Measurements from ENCODE around the gene PLAU.
A peak's percentile ranks its signal among the peaks of the same experiment; 100 is the strongest.
"Not testable (repeated sequence)": the region's sequence is repeated elsewhere in the genome, so short reads cannot be mapped to it uniquely, and the experiment has no call there.

The PLAU gene

GRCh38 chr10:73877533-73878160, 33.3 kb upstream of the PLAU start:
- DNase-seq: no peak

- DNase-seq: no peak
These were observed 32.6 kb upstream of the PLAU start for GRCh38 chr10:73878365-73878764.

DNA sequence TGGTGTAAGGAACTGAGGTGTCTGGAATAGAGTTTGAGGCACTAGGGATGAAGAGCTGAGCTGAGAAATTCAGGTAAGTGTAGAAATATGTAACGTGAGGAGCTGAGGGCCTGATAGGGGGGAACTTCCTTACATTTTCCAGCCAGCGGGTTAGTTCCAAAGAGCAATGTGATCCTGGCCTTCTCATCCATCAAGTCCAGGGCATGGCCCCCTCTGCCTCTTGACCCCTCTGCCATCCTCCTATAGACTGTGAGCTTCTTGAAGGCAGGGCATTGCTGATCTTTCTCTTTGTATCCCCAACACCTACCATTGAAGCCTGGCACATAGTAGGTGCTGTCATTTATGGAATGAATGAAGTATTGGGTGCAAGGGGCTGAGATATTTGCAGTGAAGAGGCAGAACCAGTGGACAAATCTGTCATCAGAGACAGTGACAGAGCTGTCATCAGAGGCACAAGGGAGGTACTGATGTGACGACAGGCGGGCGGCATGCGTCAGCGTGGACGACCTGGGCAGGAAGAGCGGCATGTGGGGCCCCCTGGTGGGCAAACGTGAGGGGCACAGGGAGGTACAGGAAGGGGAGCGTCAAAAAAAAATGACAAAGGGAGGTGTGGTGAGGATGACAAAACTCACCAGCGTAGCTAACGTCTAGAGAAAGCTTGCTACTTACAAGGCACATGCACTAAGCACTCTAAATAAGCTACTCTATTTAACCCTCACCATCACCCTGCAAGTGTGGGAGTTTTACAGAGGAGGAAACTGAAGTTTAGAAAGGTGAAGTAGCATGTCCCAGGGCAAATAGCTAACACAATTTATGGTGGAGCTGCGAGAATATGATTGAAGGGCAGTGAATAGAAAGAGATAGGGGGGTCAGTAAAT, 31.4 kb upstream of the PLAU start:
- DNase-seq: peak; percentile 93

DNA sequence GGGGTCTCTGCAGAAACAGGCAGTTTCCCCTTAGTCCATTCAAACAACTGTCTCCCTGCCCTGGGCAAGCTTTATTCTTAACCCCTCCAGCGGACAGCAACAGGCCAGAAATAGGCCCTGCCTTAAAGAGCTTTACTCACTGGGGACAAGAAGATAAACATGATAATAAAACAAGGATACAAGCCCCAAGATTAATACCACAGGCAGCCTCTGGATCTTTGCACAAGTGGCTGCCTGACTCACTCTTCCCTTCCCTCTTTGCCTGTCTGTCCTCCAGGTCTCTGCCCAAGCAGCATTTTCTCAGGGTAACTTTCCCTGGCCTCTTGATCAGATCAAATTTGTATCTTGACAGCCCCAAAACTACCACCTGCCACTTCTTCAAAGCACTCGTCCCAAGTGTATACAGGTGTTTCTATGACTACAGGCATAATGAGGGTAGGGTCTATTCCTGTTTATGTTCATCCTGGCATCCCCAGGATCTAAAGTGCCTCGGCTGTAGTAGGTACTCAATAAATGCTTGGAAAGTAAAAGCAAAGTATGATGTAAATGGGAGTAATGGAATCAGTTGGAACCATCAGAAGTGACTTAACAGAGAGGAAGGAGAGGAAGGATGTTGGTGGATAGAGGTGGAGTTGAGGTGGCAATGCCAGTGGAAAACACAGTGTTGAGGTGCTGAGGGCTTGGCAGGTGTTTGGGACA, 29.6 kb upstream of the PLAU start:
- no peak for DNase-seq

- no peak for DNase-seq
These were observed 26.9 kb upstream of the PLAU start for GRCh38 chr10:73884017-73884416.

GRCh38 chr10:73886085-73886529, 24.8 kb upstream of the PLAU start:
- DNase-seq: peak; percentile 71

- DNase-seq: no peak
These were observed 24.2 kb upstream of the PLAU start for GRCh38 chr10:73886661-73887293.

- no peak for DNase-seq
These were observed 23.5 kb upstream of the PLAU start for GRCh38 chr10:73887294-73888039.

DNA sequence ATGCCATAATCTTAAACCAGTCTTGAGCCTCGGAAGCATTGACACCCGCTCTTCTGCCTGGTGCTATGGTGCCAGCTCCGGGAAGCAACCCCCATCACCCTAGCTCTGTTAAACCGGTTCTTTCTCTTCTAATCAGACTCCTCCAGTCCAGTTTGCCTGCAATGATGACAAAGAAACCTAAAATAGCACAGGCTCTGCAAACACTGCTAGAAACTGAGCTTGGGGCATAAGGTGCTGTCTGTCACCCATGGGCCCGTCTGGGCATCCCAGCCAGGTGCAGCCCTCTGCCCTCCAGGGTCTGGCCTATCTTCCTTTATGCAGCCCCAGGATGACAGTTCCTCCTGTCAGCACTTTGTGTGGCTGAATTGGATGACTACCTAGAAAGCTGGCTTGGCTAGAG, 22.4 kb upstream of the PLAU start:
- no peak for DNase-seq

GRCh38 chr10:73889014-73889413, 21.9 kb upstream of the PLAU start:
- DNase-seq: no peak

DNA sequence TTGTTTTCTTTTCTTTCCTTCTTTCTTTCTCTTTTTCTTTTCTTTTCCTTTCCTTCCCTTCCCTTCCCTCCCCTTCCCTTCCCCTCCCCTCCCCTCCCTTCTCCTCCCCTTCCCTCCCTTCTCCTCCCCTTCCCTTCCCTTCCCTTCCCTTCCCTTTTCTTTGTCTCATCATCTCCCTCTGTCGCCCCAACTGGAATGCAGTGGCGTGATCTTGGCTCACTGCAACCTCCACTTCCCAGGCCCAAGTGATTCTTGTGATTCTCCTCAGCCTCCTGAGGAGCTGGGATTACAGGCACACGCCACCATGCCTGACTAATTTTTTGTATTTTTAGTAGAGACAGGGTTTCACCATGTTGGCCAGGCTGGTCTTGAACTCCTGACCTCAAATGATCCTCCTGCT, 21.5 kb upstream of the PLAU start:
- DNase-seq: not testable (repeated sequence)

DNA sequence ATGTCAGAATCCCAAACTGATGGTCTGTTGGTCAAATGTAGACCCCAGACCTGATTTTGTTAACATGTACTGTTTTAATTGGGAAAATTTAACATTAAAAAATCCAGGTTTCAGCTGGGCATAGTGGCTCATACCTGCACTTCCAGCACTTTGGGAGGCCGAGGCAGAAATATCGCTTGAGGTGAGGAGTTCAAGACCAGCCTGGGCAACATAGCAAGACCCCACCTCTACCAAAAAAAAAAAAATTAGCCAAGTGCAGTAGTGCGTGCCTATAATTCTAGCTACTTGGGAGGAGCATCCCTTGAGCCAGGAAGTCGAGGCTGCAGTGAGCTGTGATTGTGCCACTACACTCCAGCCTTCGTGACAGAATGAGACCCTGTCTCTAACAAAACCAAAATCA, 20.7 kb upstream of the PLAU start:
- no peak for DNase-seq

DNA sequence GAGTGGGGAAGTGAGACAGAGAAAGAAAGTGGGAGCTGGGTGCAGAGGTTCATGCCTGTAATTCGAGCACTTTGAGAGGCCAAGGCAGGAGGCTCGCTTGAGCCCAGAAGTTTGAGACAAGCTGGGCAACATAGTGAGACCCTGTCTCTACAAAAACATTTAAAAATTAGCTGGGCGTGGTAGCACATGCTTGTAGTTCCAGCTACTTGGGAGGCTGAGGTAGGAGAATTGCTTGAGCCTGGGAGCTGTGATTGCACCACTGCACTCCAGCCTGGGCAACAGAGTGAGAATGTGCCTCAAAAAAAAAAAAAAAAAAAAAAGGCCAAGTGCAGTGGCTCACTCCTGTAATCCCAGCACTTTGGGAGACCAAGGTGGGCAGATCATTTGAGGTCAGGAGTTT, 20.1 kb upstream of the PLAU start:
- DNase-seq: not testable (repeated sequence)

DNA sequence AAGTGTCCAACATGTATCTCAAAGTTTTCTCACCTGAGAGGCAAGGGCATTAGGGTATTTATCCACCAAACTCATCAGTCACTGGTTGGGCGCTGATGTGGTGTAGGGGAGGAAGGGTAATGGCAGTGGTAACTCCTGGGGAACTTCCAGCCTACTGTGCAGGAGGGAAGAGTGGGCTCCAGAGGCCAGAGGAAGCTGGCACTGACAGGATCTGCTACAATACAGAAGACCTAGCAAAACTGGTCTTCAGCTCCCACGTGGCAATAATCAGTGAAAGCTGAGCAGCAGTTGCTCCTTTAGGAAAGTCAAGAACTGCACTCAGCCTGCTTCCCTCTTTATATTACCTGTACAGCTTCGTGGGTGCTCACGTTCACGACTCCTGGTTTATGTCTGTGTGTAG, 19.4 kb upstream of the PLAU start:
- no peak for DNase-seq

DNA sequence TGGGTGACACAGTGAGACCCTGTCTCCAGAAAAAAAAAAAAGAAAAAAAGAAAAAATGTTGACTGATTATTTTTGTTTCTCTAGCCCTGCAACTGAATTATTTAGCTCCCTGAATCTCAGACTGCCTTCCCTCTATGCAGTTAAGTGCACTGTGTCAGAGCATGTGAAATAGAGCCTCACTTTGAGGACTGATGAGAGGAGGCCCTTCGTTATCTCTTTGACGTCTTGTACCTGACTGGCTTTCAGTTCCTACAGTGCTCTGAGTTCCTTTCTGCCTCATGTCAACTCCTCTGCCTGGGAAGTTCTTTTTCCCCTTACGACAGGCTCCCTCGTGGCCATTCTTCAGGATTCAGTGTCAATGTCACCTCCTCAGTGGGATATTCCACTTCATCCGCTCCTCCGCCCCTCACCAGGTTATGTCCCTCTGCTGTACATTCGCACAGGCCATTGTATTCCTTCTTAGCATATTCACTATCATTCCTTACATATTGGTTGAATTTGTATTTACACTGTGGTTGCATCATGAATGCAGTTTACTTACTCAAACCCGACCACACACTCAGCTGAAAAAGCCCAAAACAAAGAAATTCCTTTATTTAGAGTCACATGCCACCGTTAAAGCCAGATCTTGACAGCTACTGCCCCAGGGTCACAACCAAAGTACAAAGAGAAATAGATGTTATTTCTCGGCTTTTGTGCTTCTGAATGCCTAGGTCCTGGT, 18.5 kb upstream of the PLAU start:
- DNase-seq: no peak

DNA sequence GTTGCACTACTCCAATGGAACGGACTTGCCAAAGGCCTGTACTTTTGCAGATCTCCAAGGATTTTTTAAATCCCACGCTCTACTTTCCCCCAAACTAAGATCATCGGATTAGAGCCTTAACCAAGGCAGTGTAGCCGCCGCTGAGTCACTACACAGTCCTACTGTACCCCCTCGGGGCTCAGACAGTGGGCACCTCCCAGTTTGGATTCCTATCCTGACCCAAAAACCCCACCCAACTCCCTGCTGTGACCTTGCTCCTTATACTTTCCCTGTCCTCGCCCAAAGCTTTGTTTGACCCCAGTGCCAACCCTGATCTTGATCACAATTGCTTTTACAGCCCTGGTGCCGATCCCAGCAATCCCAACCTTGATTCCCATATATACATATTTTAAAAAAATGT, 17.5 kb upstream of the PLAU start:
- no peak for DNase-seq

DNA sequence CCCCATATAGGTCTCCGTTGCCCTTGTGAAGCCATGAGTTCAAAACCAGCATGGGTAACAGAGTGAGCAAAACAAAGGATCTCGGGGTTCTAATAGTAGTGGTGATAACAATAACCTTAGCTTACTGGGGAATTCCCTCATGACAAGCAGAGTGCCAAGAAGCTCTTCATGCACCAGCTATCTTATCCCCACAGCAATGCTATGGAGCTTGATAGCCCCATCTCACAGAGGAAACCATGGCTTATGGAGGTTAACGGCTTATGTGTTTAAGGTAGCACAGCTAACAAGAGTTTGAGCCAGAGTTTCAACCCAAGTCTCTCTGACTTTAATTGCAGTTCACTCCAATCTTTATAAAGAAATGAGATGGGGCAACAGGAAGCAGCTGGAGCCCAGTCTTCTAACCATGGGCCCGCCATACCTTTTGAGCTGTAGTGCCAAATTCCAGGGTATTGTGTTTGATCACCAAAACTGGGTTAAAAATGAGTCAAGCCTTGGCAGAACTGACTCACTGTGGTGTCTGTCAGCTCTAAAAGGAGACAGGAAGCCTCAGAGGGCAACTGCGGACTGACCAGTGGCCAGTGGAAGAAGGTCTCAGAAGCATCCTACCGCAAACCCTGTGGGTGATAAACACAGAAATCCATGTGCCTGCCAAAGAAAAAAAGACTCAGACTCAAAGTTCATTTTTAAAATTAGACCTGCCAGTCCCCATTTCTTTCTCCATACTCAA, 16.5 kb upstream of the PLAU start:
- DNase-seq: peak; percentile 60

GRCh38 chr10:73895381-73895780, 15.6 kb upstream of the PLAU start:
- DNase-seq: not testable (repeated sequence)

DNA sequence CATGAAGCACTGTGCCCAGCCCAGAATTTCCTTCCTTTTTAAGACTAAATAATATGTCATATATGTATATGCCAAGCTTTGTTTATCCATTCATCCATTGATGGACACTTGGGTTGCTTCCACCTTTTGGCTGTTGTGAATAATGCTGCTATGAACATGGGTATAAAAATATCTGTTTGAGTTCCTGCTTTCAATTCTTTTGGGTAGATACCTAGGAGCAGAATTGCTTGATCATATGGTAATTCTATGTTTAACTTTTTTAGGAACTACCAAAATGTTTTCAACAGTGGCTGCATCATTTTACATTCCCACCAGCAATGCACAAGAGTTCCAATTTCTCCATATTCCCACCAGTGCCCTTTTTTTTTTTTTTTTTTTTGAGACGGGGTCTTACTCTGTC, 13.2 kb upstream of the PLAU start:
- no peak for DNase-seq

GRCh38 chr10:73898730-73899410, 12.1 kb upstream of the PLAU start:
- no peak for DNase-seq

DNA sequence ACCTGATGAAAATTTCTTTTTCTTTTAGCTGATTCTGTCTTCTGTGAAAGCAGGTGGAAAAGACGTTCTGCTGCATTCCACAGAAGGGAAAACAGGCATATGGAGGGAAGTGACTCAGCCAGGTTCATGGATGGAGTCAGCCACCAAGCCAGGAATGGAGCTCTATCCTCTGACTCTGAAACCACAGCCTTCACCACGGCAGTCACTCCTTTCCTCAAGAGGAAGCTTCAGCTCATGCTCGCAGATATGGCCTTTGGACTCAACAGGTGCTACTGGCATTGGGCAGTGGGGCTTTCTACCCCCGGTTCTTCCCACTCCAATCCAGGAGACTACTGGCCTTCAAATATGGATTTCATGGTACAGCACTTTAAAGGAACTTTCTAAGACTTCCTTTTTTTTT, 11.5 kb upstream of the PLAU start:
- DNase-seq: no peak

All from CD4-positive, alpha-beta T cell treated with Interleukin-4 for 4 hours (primary cell).